ENCODE measurements around the gene XPA. TPM values are rescaled to one million over a fixed set of nuclear protein-coding genes. Genes with fewer than 3 reads are reported as not detected.

Gene XPA
- total and polyA plus RNA-seq, 4 donors = 6.6 to 19.6 (median 6.8) TPM

DNA sequence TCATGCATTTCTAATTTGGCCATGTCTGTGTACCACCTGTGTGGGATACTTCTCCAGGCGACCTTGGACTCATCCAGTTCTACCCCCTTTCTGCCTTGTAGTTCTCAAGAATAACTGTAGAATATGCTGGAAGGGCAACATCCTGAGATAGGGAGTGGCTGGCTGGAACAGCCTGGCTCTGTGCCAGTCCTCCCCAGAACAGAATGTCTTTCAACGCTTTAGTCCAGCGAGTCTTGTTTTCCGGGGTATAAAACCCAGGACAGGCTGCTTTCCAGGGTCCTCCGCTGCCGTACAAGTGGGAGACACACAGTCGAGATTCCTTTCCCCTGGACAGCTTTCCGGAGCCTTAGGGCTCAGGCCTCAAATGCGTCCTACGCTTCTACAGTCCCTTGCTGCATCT, 45.4 kb upstream of the XPA start:
- TF ChIP-seq FOXA1 (IDR thresholded peaks at IDR 0.05) (no peak), JUND (IDR thresholded peaks at IDR 0.05) (no peak), GABPA (IDR thresholded peaks at IDR 0.05 in 1 of 2, conservative IDR thresholded peaks at IDR 0.05 in 1 of 2) (no peak), RAD21 (IDR thresholded peaks at IDR 0.05) (no peak), SP1 (IDR thresholded peaks at IDR 0.05) (no peak), TAF1 (conservative IDR thresholded peaks at IDR 0.05) (no peak), NR2F2 (IDR thresholded peaks at IDR 0.05) (no peak), YY1 (IDR thresholded peaks at IDR 0.05) (no peak), RXRA (IDR thresholded peaks at IDR 0.05) (no peak), FOXA2 (IDR thresholded peaks at IDR 0.05) (no peak), EGR1 (IDR thresholded peaks at IDR 0.05; ENCODE audit: low read depth in 2 of 2) (no peak), HNF4A (conservative IDR thresholded peaks at IDR 0.05) (no peak), HNF4G (IDR thresholded peaks at IDR 0.05) (no peak)
- TF ChIP-seq, protein P1, sequence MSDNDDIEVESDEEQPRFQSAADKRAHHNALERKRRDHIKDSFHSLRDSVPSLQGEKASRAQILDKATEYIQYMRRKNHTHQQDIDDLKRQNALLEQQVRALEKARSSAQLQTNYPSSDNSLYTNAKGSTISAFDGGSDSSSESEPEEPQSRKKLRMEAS (IDR thresholded peaks at IDR 0.05) = no peak
- TF ChIP-seq, protein P2, sequence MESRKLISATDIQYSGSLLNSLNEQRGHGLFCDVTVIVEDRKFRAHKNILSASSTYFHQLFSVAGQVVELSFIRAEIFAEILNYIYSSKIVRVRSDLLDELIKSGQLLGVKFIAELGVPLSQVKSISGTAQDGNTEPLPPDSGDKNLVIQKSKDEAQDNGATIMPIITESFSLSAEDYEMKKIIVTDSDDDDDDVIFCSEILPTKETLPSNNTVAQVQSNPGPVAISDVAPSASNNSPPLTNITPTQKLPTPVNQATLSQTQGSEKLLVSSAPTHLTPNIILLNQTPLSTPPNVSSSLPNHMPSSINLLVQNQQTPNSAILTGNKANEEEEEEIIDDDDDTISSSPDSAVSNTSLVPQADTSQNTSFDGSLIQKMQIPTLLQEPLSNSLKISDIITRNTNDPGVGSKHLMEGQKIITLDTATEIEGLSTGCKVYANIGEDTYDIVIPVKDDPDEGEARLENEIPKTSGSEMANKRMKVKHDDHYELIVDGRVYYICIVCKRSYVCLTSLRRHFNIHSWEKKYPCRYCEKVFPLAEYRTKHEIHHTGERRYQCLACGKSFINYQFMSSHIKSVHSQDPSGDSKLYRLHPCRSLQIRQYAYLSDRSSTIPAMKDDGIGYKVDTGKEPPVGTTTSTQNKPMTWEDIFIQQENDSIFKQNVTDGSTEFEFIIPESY (IDR thresholded peaks at IDR 0.05) = no peak
- TF ChIP-seq, protein P3, sequence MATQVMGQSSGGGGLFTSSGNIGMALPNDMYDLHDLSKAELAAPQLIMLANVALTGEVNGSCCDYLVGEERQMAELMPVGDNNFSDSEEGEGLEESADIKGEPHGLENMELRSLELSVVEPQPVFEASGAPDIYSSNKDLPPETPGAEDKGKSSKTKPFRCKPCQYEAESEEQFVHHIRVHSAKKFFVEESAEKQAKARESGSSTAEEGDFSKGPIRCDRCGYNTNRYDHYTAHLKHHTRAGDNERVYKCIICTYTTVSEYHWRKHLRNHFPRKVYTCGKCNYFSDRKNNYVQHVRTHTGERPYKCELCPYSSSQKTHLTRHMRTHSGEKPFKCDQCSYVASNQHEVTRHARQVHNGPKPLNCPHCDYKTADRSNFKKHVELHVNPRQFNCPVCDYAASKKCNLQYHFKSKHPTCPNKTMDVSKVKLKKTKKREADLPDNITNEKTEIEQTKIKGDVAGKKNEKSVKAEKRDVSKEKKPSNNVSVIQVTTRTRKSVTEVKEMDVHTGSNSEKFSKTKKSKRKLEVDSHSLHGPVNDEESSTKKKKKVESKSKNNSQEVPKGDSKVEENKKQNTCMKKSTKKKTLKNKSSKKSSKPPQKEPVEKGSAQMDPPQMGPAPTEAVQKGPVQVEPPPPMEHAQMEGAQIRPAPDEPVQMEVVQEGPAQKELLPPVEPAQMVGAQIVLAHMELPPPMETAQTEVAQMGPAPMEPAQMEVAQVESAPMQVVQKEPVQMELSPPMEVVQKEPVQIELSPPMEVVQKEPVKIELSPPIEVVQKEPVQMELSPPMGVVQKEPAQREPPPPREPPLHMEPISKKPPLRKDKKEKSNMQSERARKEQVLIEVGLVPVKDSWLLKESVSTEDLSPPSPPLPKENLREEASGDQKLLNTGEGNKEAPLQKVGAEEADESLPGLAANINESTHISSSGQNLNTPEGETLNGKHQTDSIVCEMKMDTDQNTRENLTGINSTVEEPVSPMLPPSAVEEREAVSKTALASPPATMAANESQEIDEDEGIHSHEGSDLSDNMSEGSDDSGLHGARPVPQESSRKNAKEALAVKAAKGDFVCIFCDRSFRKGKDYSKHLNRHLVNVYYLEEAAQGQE (IDR thresholded peaks at IDR 0.05) = no peak
- TF ChIP-seq, protein P4, sequence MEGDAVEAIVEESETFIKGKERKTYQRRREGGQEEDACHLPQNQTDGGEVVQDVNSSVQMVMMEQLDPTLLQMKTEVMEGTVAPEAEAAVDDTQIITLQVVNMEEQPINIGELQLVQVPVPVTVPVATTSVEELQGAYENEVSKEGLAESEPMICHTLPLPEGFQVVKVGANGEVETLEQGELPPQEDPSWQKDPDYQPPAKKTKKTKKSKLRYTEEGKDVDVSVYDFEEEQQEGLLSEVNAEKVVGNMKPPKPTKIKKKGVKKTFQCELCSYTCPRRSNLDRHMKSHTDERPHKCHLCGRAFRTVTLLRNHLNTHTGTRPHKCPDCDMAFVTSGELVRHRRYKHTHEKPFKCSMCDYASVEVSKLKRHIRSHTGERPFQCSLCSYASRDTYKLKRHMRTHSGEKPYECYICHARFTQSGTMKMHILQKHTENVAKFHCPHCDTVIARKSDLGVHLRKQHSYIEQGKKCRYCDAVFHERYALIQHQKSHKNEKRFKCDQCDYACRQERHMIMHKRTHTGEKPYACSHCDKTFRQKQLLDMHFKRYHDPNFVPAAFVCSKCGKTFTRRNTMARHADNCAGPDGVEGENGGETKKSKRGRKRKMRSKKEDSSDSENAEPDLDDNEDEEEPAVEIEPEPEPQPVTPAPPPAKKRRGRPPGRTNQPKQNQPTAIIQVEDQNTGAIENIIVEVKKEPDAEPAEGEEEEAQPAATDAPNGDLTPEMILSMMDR (IDR thresholded peaks at IDR 0.05; ENCODE audit: low read depth, low read length, missing input control) = no peak
- TF ChIP-seq, protein P5, sequence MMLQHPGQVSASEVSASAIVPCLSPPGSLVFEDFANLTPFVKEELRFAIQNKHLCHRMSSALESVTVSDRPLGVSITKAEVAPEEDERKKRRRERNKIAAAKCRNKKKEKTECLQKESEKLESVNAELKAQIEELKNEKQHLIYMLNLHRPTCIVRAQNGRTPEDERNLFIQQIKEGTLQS (IDR thresholded peaks at IDR 0.05) = no peak
- H3K36me3 ChIP-seq (ENCODE audit: control insufficient read depth in 4 of 4, insufficient read depth in 3 of 4, low read depth in 1 of 4, low read length in 3 of 4) = no peaks in the 10 kb centered on the region
- H3K4me1 ChIP-seq (ENCODE audit: control insufficient read depth in 4 of 4, insufficient read depth in 4 of 4, low read length in 3 of 4) = peaks cover 0 to 10% (median 6%) of the 10 kb centered on the region in 4 donors
- no peak overlapping the region for H3K9ac ChIP-seq (ENCODE audit: low read depth in 1 of 2, low read length in 2 of 2)
- no peaks in the 10 kb centered on the region for H3K27me3 ChIP-seq (ENCODE audit: control insufficient read depth in 4 of 4, insufficient read depth in 4 of 4, low read length in 3 of 4)
- WGBS = 96% methylated on average over 10 of the region's 10 CpGs
- no peak for DNase-seq (ENCODE audit: low spot score)
- H3K9me3 ChIP-seq (ENCODE audit: control insufficient read depth in 4 of 4, low read length in 3 of 4) = peaks cover 0 to 6% (median 5%) of the 10 kb centered on the region in 4 donors
- no peak overlapping the region for H3K4me3 ChIP-seq (ENCODE audit: low read depth in 1 of 3, low read length in 3 of 3)
- H3K27ac ChIP-seq (ENCODE audit: low read depth in 1 of 2, low read length in 2 of 2) = no peak overlapping the region
